Stimulated activated CD8-positive, alpha-beta memory T cell treated with anti-CD3 and anti-CD28 coated beads, Interleukin-12 subunit alpha, Interleukin-12 subunit beta, amount 100 ng/mL, for 1 hour (primary cell): ENCODE measurements around the gene DLK1.

Experiments
- DNase-seq: peaks from one replicate; pipeline ENCODE4 v3.0.0-alpha.2; 2020; ENCODE audit warnings: low read depth

DLK1 gene

GRCh38 chr14:100777366-100777817, 50.7 kb downstream of the DLK1 start:
- DNase-seq = no peak

GRCh38 chr14:100777818-100778525, 51.3 kb downstream of the DLK1 start:
- DNase-seq = no peak

GRCh38 chr14:100778526-100778882, 51.8 kb downstream of the DLK1 start:
- no peak for DNase-seq

- DNase-seq = no peak
Observed at GRCh38 chr14:100778951-100779690, 52.4 kb downstream of the DLK1 start.

- no peak for DNase-seq
Observed at GRCh38 chr14:100779691-100780080, 53.0 kb downstream of the DLK1 start.

- no peak for DNase-seq
Observed at GRCh38 chr14:100780246-100780645, 53.6 kb downstream of the DLK1 start.

GRCh38 chr14:100780646-100781355, 54.1 kb downstream of the DLK1 start:
- DNase-seq = no peak

- DNase-seq = no peak
Observed at GRCh38 chr14:100781952-100782351, 55.3 kb downstream of the DLK1 start.

GRCh38 chr14:100782516-100783320, 56.0 kb downstream of the DLK1 start:
- DNase-seq = no peak

GRCh38 chr14:100783630-100784370, 57.1 kb downstream of the DLK1 start:
- DNase-seq = no peak

- DNase-seq = no peak
Observed at GRCh38 chr14:100784523-100785337, 58.0 kb downstream of the DLK1 start.

- DNase-seq = no peak
Observed at GRCh38 chr14:100785338-100785615, 58.6 kb downstream of the DLK1 start.

GRCh38 chr14:100785626-100786025, 58.9 kb downstream of the DLK1 start:
- DNase-seq = no peak

- no peak for DNase-seq
Observed at GRCh38 chr14:100786131-100786530, 59.4 kb downstream of the DLK1 start.

GRCh38 chr14:100786576-100787219, 60.0 kb downstream of the DLK1 start:
- no peak for DNase-seq

- DNase-seq = no peak
Observed at GRCh38 chr14:100787659-100788058, 61.0 kb downstream of the DLK1 start.
